Measurements from ENCODE around the gene TP53I3. TPM values are rescaled to one million over a fixed set of nuclear protein-coding genes. Genes with fewer than 3 reads are reported as not detected.
"Not testable (repeated sequence)": the region's sequence is repeated elsewhere in the genome, so short reads cannot be mapped to it uniquely, and the experiment has no call there.

The TP53I3 gene, protein sequence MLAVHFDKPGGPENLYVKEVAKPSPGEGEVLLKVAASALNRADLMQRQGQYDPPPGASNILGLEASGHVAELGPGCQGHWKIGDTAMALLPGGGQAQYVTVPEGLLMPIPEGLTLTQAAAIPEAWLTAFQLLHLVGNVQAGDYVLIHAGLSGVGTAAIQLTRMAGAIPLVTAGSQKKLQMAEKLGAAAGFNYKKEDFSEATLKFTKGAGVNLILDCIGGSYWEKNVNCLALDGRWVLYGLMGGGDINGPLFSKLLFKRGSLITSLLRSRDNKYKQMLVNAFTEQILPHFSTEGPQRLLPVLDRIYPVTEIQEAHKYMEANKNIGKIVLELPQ
- 10 to 100 TPM; 48.1 to 53.1 (median 50.7) TPM for polyA plus RNA-seq (ENCODE audit: insufficient read length in 4 of 4)

DNA sequence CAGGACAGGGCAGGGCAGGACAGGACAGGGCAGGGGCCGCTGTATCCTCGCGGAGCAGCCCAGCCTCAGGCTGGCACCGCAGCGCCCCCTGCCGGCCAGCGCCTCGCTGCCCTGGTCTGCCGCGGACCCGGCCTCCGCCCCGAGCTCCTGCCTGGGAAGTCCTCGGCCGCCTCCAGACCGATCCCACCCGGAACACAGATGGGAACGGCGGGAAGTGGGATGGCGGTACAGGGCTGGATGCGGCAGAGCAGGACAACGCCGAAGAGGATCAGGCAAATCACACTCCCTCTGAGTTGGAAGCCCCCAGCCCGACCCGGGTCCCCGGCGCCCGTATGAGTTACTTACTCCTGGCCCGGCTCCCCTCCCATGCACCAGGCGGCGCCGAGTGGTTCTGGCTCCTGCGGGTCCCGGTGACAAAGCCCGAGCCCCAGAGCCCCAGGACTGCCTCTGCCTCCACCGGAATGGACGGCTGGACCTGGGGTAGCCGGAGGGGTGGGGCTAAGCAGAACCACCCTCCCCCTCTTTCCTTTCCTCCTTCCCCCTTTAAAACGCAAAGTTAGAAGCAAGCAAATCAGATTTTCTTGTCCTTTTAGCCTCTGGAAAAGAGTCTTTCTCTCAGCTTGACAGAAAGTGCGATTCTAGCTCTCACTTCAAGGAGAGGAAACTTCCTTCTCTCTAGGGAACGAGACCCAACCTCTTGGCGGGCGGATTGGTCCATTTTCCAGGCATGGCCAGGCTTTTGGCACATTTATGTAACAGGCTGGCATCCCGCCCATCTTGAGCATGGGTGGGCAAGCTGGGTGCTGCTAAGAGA, at the start of gene TP53I3:
TP53I3 (minus strand) TSS at position 449 of the 814 bp plus-strand sequence. CDS start 508 bp downstream, outside the sequence.
- peak; percentile 83 to 91 (median 86) for DNase-seq (ENCODE audit: low read depth in 4 of 4, low spot score in 3 of 4)

DNA sequence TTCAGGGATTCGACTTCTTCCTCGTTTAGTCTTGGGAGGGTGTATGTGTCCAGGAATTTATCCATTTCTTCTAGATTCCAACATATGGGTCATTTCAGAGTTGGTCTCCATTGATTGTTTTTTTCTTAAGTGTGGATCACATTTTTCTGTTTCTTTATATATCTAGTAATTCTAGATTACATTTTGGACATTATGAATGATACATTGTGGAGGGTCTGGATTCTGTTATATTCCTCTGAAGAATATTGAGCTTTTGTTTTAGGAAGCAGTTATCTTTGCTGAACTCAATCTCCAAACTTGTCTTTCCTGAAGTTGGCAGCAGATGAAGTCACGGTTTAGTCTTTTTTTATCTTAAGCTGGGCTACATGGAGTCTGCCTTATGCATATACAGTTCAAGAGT, 47.9 kb upstream of the TP53I3 start:
- no peak for DNase-seq (ENCODE audit: low read depth in 4 of 4, low spot score in 3 of 4)

DNA sequence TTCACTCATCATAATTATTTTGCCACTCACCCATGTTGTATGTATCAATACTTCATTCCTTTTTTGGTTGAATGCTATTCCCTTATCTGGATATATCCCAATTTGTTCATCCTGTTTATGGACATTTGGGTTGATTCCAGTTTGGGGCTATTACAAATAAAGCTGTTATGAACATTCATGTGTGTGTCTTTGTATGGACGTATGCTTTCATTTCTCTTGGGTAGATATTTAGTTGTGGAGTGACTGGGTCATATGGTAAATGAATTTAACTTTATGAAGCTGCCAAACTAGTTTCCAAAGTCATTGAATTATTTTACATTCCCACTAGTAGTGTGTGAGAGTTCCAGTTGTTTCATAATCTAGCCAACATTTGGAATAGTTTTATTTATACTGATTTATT, 41.3 kb upstream of the TP53I3 start:
- no peak for DNase-seq (ENCODE audit: low read depth in 4 of 4, low spot score in 3 of 4)

DNA sequence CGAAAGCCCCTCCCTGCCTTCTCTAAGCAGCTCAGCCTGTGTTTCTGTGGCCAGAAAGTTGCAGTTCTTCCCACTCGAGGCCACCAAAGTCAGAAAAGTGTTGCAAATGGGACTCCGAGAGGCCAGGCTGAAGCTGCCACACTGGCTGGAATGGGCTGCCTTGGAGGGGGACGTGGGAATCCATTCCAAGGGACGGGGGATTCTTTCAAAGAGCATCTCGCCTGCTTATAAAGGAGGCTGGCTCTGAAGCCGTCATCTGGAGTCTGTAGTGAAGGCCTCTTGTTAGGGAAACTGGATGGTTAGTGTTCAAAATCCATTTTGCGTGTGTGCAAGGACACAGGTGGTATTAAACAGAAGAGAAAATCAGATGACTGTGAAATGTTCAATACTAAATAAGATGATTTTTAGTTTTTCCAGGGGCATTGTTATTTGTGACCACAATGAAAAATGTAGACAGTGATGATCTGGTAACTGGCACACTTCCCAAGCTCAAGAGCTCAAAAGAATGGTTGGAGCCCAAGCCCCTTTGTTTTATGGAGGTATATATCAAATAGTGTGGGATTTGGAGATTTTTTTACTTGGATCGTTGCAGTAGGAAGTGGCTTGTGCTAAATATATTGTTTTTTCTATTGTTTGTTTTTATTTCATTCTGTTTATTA, 39.4 kb upstream of the TP53I3 start:
- DNase-seq (ENCODE audit: low read depth in 4 of 4, low spot score in 3 of 4): peak in 1 of 4 donors; percentile 66

DNA sequence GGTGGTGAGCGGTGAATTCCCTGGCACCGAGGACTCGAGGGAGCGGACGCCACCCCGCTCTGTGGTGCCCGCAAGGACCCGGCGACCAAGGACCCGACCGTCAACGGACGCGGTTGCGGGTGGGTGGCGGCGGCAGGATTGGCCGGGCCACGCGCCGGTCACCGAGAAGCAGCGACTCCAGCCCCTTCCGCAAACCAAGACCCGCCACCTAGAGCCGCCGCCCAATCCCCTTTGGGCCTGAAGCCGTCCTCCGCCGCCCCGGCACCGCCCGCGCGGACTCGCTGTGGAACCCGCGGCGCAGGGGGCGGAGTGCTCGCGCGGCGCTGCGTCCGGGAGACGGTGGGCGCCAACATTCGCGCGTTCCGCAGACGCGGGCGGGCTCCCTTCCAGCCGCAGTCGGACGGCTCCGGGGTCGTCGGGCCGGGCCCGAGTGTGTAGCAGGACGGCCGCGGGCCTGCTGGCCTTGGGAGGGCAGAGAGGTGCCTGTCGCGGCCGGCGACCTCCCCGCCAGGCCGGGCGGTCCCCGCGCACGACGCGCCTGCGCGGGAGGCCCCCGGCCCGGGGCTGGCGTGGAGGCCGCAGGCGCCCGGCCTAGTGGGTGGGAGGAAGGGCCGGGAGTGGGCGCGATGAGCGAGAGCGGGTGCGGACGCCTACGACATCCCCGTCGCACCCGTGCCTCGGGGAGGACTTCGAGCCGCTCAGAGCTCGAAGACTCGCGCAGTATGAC, 38.7 kb upstream of the TP53I3 start, which contains the start of the genes FAM228B and PFN4:
FAM228B (plus strand) TSS at position 275 of the 727 bp plus-strand sequence. CDS start 893 bp downstream, outside the sequence.
PFN4 (minus strand) TSS at position 140 of the 727 bp plus-strand sequence. CDS start 799 bp downstream, outside the sequence.
- DNase-seq (ENCODE audit: low read depth in 4 of 4, low spot score in 3 of 4): peak; percentile 64 to 75 (median 73)

DNA sequence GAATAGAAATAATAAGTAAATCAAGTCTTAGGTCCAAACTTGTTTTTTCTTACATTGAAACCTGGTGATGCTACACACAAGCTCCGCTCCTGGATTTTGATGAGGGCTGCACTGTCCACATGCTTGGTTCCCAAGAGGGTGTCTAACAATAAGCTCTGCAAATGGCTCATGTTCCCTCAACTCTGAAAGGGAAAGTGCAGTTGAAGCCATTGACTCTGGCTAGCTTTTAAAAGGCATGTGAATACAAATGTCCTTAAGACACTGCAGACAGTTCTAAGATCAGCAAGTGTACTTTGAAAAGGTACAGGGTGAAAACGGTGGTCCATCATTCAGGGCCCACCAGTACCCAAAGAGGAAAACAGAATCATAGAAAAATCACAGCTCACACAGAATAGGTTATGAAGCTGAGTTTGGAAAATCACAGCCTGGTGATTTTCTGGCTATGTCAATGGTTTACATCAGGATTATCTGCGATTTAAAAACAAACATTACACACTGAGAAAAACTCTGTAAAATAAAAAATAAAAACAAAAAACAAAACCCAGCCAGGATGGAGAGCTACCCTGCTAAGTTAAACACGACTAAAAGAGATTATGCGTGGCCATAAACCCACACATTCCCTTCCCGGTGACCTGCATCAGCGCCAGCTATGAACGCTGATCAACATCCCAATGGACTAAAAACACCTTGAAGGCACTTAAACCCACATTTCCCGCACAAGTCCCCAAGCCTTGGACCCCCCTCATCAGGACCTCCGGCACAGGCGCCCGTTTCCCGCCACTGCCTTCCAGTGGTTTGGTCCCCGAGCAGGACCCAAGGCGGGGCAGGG, 37.9 kb upstream of the TP53I3 start:
- DNase-seq (ENCODE audit: low read depth in 4 of 4, low spot score in 3 of 4): no peak

DNA sequence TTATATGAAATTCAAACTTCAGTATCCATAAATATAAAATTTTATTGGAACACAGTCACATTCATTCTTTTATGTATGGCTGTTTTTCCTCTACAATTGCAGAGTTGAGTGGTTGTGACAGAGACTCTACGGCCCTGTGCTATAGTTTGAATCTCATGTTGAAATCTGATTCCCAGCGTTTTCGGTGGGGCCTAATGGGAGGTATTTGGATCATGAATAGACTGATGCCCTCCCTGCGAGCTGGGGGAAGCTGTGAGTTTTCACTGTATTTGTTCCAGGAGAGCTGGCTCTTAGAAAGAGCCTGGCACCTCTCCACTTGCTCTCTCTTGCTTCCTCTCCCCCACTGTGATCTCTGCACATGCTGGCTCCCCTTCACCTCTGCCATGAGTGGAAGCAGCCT, 36.8 kb upstream of the TP53I3 start:
- DNase-seq (ENCODE audit: low read depth in 4 of 4, low spot score in 3 of 4): no peak

DNA sequence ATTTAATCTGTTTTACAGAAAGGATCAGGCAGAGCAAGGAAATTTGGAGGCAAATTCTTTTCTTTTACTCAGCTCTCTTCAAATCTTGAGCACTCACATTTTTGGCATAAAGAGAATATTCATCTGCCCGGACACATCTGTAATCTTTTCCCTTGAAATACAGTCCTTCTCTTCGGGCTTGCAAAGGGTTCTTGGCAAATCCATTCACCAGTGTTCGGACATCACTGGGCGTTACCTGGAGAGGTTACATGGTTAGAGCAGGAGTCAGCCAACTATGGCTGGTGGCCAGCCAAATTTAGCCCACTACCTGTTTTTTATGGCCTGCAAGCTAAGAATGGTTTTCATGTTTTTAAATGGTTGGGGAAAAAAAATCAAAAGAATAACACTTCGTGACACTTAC, 36.4 kb upstream of the TP53I3 start:
- DNase-seq (ENCODE audit: low read depth in 4 of 4, low spot score in 3 of 4): no peak

DNA sequence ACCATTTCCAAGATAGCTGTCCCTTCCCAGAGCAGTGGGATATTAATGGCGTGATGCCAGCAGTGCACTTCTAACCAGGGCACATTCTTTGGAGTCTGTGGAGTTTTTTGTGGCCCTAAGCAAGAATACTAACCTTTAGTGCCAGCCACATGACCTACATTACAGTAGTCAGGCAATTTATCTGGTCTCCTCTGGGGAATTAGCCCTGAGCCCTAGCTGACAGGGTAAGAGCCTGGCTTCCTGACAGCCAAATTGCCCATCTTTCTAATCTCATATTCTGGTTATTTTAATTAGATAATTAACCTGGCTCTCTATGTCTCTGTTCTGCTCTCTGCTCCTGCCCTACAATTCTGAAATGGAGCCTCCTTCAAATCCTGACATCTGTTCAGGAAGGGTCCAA, 33.3 kb upstream of the TP53I3 start:
- no peak for DNase-seq (ENCODE audit: low read depth in 4 of 4, low spot score in 3 of 4)

DNA sequence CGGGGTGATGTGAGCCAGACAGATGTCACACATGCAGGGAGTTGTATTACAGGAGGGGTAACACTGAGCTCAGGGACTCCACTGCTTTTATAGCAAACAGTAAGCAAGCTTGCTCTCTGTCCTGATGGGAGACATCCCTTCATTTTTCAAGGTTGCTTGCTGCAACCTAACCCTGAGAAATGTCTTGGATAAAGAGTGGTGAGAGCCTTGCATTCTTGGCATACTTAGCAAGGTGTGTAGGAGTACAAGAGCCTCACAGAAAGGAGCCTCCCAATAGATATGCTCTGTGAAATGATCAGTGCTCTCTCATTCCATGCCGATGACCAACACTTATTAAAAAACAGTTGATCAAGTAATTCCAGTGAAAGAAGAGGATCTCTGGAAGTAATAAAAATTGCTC, 30.4 kb upstream of the TP53I3 start:
- no peak for DNase-seq (ENCODE audit: low read depth in 4 of 4, low spot score in 3 of 4)

DNA sequence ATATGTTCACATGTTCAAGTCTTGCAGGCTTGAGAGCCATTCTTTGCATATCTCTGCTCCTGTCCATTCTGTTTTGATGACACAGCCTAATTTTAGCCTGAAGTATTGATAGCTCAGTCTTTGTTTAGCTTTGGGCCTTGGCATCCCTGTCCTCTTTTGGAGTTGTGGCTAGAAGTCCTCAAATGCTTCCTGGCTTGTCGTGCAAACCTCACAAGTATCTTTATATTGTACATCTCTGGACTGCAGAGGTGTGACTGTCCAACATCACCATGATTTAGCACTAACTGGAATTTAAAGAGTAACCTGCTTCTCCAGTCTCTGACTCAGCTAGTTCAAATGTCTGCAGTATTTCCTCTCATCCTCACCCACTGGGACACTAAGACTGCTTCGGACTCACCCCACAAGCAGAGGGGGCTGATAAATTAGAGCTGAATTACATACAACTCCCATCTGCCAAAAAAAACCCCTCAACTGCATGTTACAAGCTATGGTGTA, 26.8 kb upstream of the TP53I3 start:
- DNase-seq (ENCODE audit: low read depth in 4 of 4, low spot score in 3 of 4): no peak

DNA sequence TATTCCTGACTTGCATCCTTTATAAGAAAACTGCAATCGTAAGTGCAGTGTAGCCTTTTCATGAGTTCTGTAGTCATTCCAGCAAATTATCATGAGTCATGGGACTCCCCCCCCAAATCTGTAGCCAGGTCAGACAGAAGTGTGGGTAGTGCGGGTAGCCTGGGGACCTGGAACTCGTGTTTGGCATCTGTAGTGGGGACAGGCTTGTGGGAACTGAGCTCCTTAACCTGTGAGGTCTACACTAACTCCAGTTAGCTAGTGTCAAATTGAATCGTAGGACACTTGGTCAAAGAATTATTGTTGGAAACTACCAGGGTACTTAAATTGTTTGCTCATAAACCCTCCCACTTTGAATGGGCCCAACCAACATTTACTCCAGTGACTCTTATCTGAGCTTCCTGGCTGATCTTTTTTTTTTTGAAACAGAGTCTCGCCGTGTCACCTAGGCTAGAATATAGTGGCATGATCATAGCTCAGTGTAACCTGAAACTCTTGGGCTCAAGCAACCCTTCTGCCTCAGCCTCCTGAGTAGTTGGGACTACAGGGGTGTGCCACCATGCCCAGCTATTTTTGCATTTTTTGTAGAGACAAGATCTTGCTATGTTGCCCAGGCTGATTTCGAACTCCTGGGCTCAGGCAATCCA, 26.1 kb upstream of the TP53I3 start:
- DNase-seq (ENCODE audit: low read depth in 4 of 4, low spot score in 3 of 4): no peak

DNA sequence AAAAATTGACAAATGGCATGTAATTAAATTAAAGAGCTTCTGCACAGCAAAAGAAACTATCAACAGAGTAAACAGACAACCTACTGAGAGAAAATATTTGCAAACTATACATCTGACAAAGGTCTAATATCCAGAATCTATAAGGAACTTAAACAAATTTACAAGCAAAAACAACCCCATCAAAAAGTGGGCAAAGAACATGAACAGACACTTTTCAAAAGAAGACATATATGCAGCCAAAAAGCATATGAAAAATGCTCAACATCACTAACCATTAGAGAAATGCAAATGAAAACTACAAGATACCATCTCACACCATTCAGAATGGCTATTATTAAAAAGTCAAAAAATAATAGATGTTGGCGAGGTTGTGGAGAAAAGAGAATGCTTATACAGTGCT, 24.8 kb upstream of the TP53I3 start:
- not testable (repeated sequence) for DNase-seq (ENCODE audit: low read depth in 4 of 4, low spot score in 3 of 4)

DNA sequence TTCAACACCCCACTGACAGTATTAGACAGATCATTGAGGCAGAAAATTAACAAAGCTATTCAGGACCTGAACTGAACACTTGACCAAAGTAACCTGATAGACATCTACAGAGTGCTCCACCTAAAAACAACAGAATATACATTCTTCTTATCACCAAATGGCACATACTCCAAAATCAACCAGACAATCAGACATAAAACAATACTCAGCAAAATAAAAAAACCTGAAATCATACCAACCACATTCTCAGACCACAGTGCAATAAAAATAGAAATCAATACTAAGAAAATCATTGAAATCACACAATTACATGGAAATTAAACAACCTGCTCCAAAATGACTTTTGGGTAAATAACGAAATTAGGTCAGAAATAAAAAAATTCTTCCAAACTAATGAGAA, 22.7 kb upstream of the TP53I3 start:
- no peak for DNase-seq (ENCODE audit: low read depth in 4 of 4, low spot score in 3 of 4)

DNA sequence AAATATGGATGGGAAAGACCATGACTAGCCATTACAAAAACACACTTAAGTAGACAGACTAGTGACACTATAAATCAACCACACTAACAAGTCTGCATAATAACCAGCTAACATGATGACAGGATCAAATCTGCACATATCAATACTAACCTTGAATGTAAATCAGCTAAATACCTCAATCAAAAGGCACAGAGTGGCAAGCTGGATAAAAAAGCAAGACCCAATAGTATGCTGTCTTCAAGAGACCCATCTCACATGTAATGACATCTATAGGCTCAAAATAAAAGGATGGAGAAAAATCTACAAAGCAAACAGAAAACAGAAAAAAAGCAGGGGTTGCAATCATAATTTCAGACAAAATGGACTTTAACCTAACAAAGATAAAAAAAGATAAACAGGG, 22.2 kb upstream of the TP53I3 start:
- DNase-seq (ENCODE audit: low read depth in 4 of 4, low spot score in 3 of 4): no peak

DNA sequence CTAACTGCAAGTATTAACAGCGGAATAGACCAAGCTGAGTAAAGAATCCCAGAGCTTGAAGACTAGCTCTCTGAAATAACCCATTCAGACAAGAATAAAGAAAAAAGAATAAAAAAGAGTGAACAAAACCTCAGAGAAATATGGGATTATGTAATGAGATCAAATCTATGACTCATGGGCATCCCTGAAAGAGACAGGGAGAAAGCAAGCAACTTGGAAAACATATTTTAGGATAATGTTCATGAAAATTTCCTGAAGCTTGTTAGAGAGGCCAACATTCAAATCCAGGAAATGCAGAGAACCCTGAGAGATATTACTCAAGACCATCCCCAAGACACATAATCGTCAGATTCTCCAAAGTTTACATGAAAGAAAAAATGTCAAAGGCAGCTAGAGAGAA, 21.2 kb upstream of the TP53I3 start:
- no peak for DNase-seq (ENCODE audit: low read depth in 4 of 4, low spot score in 3 of 4)

DNA sequence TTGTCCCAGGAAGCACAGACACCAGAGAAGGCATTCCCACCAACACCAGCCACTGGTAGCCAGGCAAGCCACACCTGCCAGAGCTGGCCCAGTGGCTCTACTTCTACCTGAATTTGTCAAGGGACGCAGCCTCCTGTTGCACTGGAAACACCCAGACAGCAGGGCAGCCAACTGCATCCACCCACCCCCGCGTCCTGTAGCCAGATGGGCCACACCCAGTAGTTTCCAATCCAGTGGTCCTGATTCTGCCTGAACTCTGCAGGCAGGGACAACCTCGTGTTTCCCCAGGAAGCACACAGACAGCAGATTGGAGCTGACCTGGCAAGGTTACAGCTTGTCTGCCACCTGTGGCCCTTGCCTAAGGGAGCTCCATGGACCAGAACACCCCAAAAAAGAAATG, 20.3 kb upstream of the TP53I3 start:
- no peak for DNase-seq (ENCODE audit: low read depth in 4 of 4, low spot score in 3 of 4)

DNA sequence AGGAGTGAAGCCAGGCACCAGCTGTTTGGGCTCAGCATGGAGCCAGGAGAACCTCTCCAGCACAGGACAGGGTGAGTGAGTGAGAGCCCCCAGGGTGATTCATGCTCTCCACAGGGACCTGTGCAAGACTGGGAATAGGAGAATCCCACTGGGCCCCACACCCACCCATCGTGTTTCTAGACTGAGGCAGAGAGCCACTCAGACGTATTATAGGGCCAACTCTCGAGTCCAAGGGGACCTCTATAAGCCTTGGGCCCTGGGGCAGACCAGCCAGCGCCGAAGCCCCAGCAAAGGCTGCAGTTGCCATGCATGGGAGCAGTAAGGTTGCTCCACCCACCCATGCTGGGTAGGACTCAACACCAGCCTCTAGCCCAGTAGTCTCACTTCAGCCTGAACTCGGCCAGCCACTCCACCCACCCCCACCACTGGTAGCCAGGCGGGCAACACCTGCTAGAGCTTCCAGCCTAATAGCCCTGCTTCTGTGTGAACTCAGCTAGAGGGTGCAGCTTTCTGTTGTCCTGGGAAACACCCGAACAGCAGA, 19.5 kb upstream of the TP53I3 start:
- DNase-seq (ENCODE audit: low read depth in 4 of 4, low spot score in 3 of 4): no peak

DNA sequence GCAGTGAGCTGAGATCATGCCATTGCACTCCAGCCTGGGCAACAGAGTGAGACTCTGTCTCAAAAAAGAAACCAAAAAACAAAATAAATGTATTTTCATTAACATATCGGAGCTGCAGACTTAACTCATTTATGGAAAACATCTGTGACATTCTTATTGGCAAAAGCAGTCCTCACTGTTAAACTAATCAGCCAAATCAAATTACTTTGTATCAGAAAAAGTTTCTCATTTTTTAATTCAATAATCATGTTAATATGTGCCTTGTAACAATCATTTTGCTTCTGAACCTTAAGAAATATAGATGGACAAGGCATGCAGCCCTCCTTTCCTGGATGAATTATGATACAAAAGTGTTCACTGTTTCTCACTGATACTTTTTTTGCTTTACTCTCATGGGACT, 18.0 kb upstream of the TP53I3 start:
- no peak for DNase-seq (ENCODE audit: low read depth in 4 of 4, low spot score in 3 of 4)
